H9 (cell line): Measurements from ENCODE around the gene IFIT1B. TPM values are rescaled to one million over a fixed set of nuclear protein-coding genes. Genes with fewer than 3 reads are reported as not detected.

Source experiments
- DNase-seq: peaks from one replicate; pipeline ENCODE4 v3.0.0-alpha.2; 2017
- H2AFZ ChIP-seq: one replicate; pipeline ENCODE4 v1.6.1; 2013; ENCODE audit warnings: mild to moderate bottlenecking, low read length, control low read depth, moderate library complexity
- H2AK5ac ChIP-seq: 2 replicates; pipeline ENCODE4 v1.6.1; 2013; ENCODE audit warnings: low read length, control low read depth, mixed read lengths; ENCODE audit not compliant: insufficient read length
- H2BK120ac ChIP-seq: one replicate; pipeline ENCODE4 v1.6.1; 2013; ENCODE audit warnings: low read depth, mild to moderate bottlenecking, low read length, control low read depth, inconsistent platforms; ENCODE audit not compliant: poor library complexity, severe bottlenecking
- H2BK12ac ChIP-seq: 2 replicates; pipeline ENCODE4 v1.6.1; 2013; ENCODE audit warnings: low read length, control low read depth, mixed read lengths, low read depth; ENCODE audit not compliant: insufficient read length
- H2BK15ac ChIP-seq: 2 replicates; pipeline ENCODE4 v1.6.1; 2013; ENCODE audit warnings: low read depth, low read length, control low read depth
- H2BK20ac ChIP-seq: one replicate; pipeline ENCODE4 v1.6.1; 2013; ENCODE audit warnings: low read depth, mild to moderate bottlenecking, low read length, control low read depth, inconsistent platforms; ENCODE audit not compliant: poor library complexity, severe bottlenecking
- H2BK5ac ChIP-seq: 2 replicates; pipeline ENCODE4 v1.6.1; 2013; ENCODE audit warnings: low read length, control low read depth, mixed read lengths; ENCODE audit not compliant: insufficient read length
- H3K14ac ChIP-seq: 2 replicates; pipeline ENCODE4 v1.6.1; 2013; ENCODE audit warnings: low read length, control low read depth; ENCODE audit not compliant: insufficient read depth
- H3K18ac ChIP-seq: 2 replicates; pipeline ENCODE4 v1.6.1; 2013; ENCODE audit warnings: low read depth, mild to moderate bottlenecking, mixed read lengths, low read length, control low read depth; ENCODE audit not compliant: insufficient read length
- H3K23ac ChIP-seq: 2 replicates; pipeline ENCODE4 v1.6.1; 2013; ENCODE audit warnings: low read length, control low read depth, mixed read lengths, low read depth; ENCODE audit not compliant: insufficient read length
- H3K23me2 ChIP-seq: 2 replicates; pipeline ENCODE4 v1.6.1; 2013; ENCODE audit warnings: low read depth, mild to moderate bottlenecking, mixed read lengths, low read length, control low read depth; ENCODE audit not compliant: insufficient read length, poor library complexity, severe bottlenecking
- H3K27ac ChIP-seq: 2 replicates; pipeline ENCODE4 v1.5.1; 2013; ENCODE audit warnings: low read length, control low read depth, mixed read lengths, low read depth; ENCODE audit not compliant: insufficient read length
- H3K27me3 ChIP-seq: 2 replicates; pipeline ENCODE4 v1.6.1; 2013; ENCODE audit warnings: low read length, control low read depth, inconsistent platforms; ENCODE audit not compliant: insufficient read depth
- H3K4ac ChIP-seq: 2 replicates; pipeline ENCODE4 v1.6.1; 2013; ENCODE audit warnings: low read depth, mild to moderate bottlenecking, control low read depth, inconsistent platforms, low read length, moderate library complexity
- H3K4me1 ChIP-seq: 2 replicates; pipeline ENCODE4 v1.6.1; 2013; ENCODE audit warnings: low read length, control low read depth, inconsistent platforms; ENCODE audit not compliant: insufficient read depth
- H3K4me2 ChIP-seq: 2 replicates; pipeline ENCODE4 v1.6.1; 2013; ENCODE audit warnings: low read length, control low read depth, mixed read lengths; ENCODE audit not compliant: insufficient read length, insufficient read depth
- H3K56ac ChIP-seq: 2 replicates; pipeline ENCODE4 v1.6.1; 2013; ENCODE audit warnings: low read depth, mild to moderate bottlenecking, mixed read lengths, low read length, control low read depth; ENCODE audit not compliant: insufficient read length
- H3K79me1 ChIP-seq: 2 replicates; pipeline ENCODE4 v1.6.1; 2013; ENCODE audit warnings: low read depth, mild to moderate bottlenecking, moderate library complexity, low read length, control low read depth, inconsistent platforms; ENCODE audit not compliant: insufficient read depth, poor library complexity, severe bottlenecking
- H3K79me2 ChIP-seq: 2 replicates; pipeline ENCODE4 v1.6.1; 2013; ENCODE audit warnings: low read length, control low read depth, inconsistent platforms; ENCODE audit not compliant: insufficient read depth
- H3K9ac ChIP-seq: 2 replicates; pipeline ENCODE4 v1.6.1; 2013; ENCODE audit warnings: low read length, control low read depth, mixed read lengths; ENCODE audit not compliant: insufficient read length; ENCODE audit errors: extremely low read depth
- H3K9me3 ChIP-seq: one replicate; pipeline ENCODE4 v1.6.1; 2013; ENCODE audit warnings: low read depth, low read length, inconsistent platforms; ENCODE audit not compliant: control insufficient read depth
- H3T11ph ChIP-seq: one replicate; pipeline ENCODE4 v1.6.1; 2013; ENCODE audit warnings: mild to moderate bottlenecking, low read length, control low read depth, inconsistent platforms
- H4K20me1 ChIP-seq: one replicate; pipeline ENCODE4 v1.6.1; 2013; ENCODE audit not compliant: control insufficient read depth, insufficient read length, insufficient read depth
- H4K5ac ChIP-seq: 2 replicates; pipeline ENCODE4 v1.6.1; 2013; ENCODE audit warnings: low read depth, mild to moderate bottlenecking, mixed read lengths, low read length, control low read depth; ENCODE audit not compliant: insufficient read length
- H4K8ac ChIP-seq: replicated peaks from 2 replicates; pipeline ENCODE4 v1.6.1; 2013; ENCODE audit warnings: low read length, control low read depth, mixed read lengths, low read depth; ENCODE audit not compliant: insufficient read length
- H4K91ac ChIP-seq: 2 replicates; pipeline ENCODE4 v1.6.1; 2013; ENCODE audit warnings: low read depth, mild to moderate bottlenecking, moderate library complexity, mixed read lengths, low read length, control low read depth; ENCODE audit not compliant: insufficient read length
- H3K27ac Mint-ChIP-seq, 3 experiments: 2 replicates in 2 of 3; 3 replicates in 1 of 3; pipeline ENCODE4 v1.8.0; 2020 to 2021; ENCODE audit warnings: mixed read lengths in 3 of 3, mild to moderate bottlenecking in 1 of 3, moderate library complexity in 1 of 3
- H3K27me3 Mint-ChIP-seq: 2 replicates; pipeline ENCODE4 v1.8.0; 2021; ENCODE audit warnings: low read depth, mild to moderate bottlenecking, moderate library complexity, mixed read lengths
- H3K36me3 Mint-ChIP-seq, 3 experiments: 2 replicates in 2 of 3; 3 replicates in 1 of 3; pipeline ENCODE4 v1.8.0; 2020 to 2021; ENCODE audit warnings: low read depth in 3 of 3, mixed read lengths in 3 of 3; ENCODE audit not compliant: insufficient read depth in 1 of 3
- H3K4me1 Mint-ChIP-seq, 2 experiments: 2 replicates each; pipeline ENCODE4 v1.8.0; 2020; ENCODE audit warnings: mixed read lengths in 2 of 2
- H3K4me3 Mint-ChIP-seq, 2 experiments: 2 replicates in 1 of 2; 3 replicates in 1 of 2; pipeline ENCODE4 v1.8.0; 2020 to 2021; ENCODE audit warnings: mild to moderate bottlenecking in 2 of 2, mixed read lengths in 2 of 2, moderate library complexity in 1 of 2
- H3K9me3 Mint-ChIP-seq, 2 experiments: 2 replicates in 1 of 2; 3 replicates in 1 of 2; pipeline ENCODE4 v1.8.0; 2020; ENCODE audit warnings: mild to moderate bottlenecking in 2 of 2, mixed read lengths in 2 of 2, moderate library complexity in 1 of 2
- WGBS: extraction: QIAGEN DNeasy Blood & Tissue Kit; methylation state at CpG from one replicate; pipeline ENCODE4 v1.1.7; 2013; ENCODE audit warnings: missing lambda C conversion rate, low lambda C conversion rate, mixed read lengths; ENCODE audit not compliant: insufficient read length; ENCODE audit errors: extremely low coverage; 5-methylcytosine and 5-hydroxymethylcytosine counted together
- total RNA-seq: library from RNA; stranded (reverse); gene quantifications from 2 replicates; pipeline ENCODE4 v1.2.1, GENCODE V29; 2021
- TF ChIP-seq, protein P1 (sequence below): fragments of 200-600 bp; sonication (generic); conservative IDR thresholded peaks from 3 replicates; pipeline ENCODE4 v1.8.0; 2021; ENCODE audit warnings: antibody characterized with exemption, mild to moderate bottlenecking

The IFIT1B gene
- total RNA-seq, 1 experiment from 2014 or later, result not detected

DNA sequence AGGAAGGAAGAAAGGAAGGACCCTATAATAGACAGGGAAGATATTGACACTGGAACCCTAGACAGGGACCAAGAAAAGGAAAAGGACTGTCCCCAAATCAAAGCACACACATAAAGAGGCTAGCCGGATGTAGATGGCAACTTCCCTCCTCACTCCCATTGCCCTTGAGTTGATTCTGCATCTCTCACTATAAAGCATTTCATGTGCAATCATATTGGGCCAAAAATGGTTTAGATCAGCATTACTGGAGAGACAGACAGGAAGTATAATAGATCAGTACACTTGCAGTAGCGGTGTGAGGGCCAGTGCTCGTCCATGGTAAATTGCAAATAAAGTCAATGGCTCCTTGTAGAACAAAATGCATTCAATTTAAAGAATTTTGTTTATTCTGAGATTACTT, 41.6 kb upstream of the IFIT1B start:
- no peak overlapping the region for H3K18ac ChIP-seq
- H3K14ac ChIP-seq, result no peak overlapping the region
- no peak overlapping the region for H2BK120ac ChIP-seq
- no peak overlapping the region for H3K56ac ChIP-seq
- H3K9me3 Mint-ChIP-seq, result no peaks in the 10 kb centered on the region
- H3K36me3 Mint-ChIP-seq, result no peaks in the 10 kb centered on the region
- WGBS, result no CpG with 5 or more reads among the region's 3 CpGs
- no peak overlapping the region for H3K23ac ChIP-seq
- no peak overlapping the region for H3K27ac ChIP-seq
- H4K5ac ChIP-seq, result no peak overlapping the region
- no peaks in the 10 kb centered on the region for H3K9me3 ChIP-seq
- no peak overlapping the region for H2AFZ ChIP-seq
- H3K4ac ChIP-seq, result no peak overlapping the region
- peaks cover 11% of the 10 kb centered on the region for H3K4me1 ChIP-seq
- H3K27me3 ChIP-seq, result no peaks in the 10 kb centered on the region
- H2BK20ac ChIP-seq, result no peak overlapping the region
- H4K91ac ChIP-seq, result no peak overlapping the region
- H2BK5ac ChIP-seq, result no peak overlapping the region
- no peak overlapping the region for H3K4me2 ChIP-seq
- no peak overlapping the region for H3T11ph ChIP-seq
- H3K27me3 Mint-ChIP-seq, result no peaks in the 10 kb centered on the region
- no peaks in the 10 kb centered on the region for H4K20me1 ChIP-seq
- TF ChIP-seq, protein P1, sequence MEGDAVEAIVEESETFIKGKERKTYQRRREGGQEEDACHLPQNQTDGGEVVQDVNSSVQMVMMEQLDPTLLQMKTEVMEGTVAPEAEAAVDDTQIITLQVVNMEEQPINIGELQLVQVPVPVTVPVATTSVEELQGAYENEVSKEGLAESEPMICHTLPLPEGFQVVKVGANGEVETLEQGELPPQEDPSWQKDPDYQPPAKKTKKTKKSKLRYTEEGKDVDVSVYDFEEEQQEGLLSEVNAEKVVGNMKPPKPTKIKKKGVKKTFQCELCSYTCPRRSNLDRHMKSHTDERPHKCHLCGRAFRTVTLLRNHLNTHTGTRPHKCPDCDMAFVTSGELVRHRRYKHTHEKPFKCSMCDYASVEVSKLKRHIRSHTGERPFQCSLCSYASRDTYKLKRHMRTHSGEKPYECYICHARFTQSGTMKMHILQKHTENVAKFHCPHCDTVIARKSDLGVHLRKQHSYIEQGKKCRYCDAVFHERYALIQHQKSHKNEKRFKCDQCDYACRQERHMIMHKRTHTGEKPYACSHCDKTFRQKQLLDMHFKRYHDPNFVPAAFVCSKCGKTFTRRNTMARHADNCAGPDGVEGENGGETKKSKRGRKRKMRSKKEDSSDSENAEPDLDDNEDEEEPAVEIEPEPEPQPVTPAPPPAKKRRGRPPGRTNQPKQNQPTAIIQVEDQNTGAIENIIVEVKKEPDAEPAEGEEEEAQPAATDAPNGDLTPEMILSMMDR, result no peak
- no peak overlapping the region for H2BK12ac ChIP-seq
- H3K9ac ChIP-seq, result no peak overlapping the region
- no peak overlapping the region for H4K8ac ChIP-seq
- H3K79me1 ChIP-seq, result no peaks in the 10 kb centered on the region
- H3K4me1 Mint-ChIP-seq, result peaks cover 21 to 24% of the 10 kb centered on the region in 2 experiments
- no peaks in the 10 kb centered on the region for H3K23me2 ChIP-seq
- no peak overlapping the region for H3K27ac Mint-ChIP-seq
- H3K4me3 Mint-ChIP-seq, result no peak overlapping the region
- no peak overlapping the region for H2AK5ac ChIP-seq
- no peaks in the 10 kb centered on the region for H3K79me2 ChIP-seq
- H2BK15ac ChIP-seq, result no peak overlapping the region
- no peak for DNase-seq
